CD1c-positive myeloid dendritic cell (primary cell): ENCODE measurements around the gene SGCD.

Experiments
- DNase-seq: peaks from one replicate; pipeline ENCODE4 v3.0.0-alpha.2; 2016; ENCODE audit errors: extremely low spot score

SGCD gene

GRCh38 chr5:156774273-156774672, 447.3 kb downstream of the SGCD start:
- DNase-seq: no peak

- DNase-seq: no peak
Observed at GRCh38 chr5:156778139-156778706, 451.3 kb downstream of the SGCD start.

- no peak for DNase-seq
Observed at GRCh38 chr5:156778752-156779151, 451.8 kb downstream of the SGCD start.

- no peak for DNase-seq
Observed at GRCh38 chr5:156779436-156779835, 452.5 kb downstream of the SGCD start.

- no peak for DNase-seq
Observed at GRCh38 chr5:156783092-156783491, 456.1 kb downstream of the SGCD start.

GRCh38 chr5:156794687-156795086, 467.7 kb downstream of the SGCD start:
- no peak for DNase-seq

GRCh38 chr5:156798201-156798600, 471.2 kb downstream of the SGCD start:
- no peak for DNase-seq

- DNase-seq: no peak
Observed at GRCh38 chr5:156799171-156799570, 472.2 kb downstream of the SGCD start.

- DNase-seq: no peak
Observed at GRCh38 chr5:156800929-156801328, 474.0 kb downstream of the SGCD start.

GRCh38 chr5:156802501-156802900, 475.5 kb downstream of the SGCD start:
- DNase-seq: no peak

GRCh38 chr5:156803404-156803803, 476.4 kb downstream of the SGCD start:
- no peak for DNase-seq

- DNase-seq: no peak
Observed at GRCh38 chr5:156812959-156813358, 486.0 kb downstream of the SGCD start.

- peak; percentile 4 for DNase-seq
Observed at GRCh38 chr5:156815988-156816599, 489.1 kb downstream of the SGCD start.
